Smooth muscle cell (in vitro differentiated cells): Measurements from ENCODE around the gene OSBPL5. TPM values are rescaled to one million over a fixed set of nuclear protein-coding genes. Genes with fewer than 3 reads are reported as not detected.

Experiments
- DNase-seq: peaks from one replicate; lab custom pipeline; 2025; ENCODE audit not compliant: unreplicated experiment; lab: John Stamatoyannopoulos, UW
- H2AFZ ChIP-seq: fragments of 200-600 bp; sonication (generic); 2 replicates; pipeline ENCODE4 v1.6.0; 2016; ENCODE audit warnings: antibody characterized with exemption, low read depth, mild to moderate bottlenecking
- H3F3A ChIP-seq: fragments of 200-600 bp; sonication (generic); 2 replicates; pipeline ENCODE4 v1.6.0; 2017; ENCODE audit warnings: antibody characterized with exemption, low read depth
- H3K27ac ChIP-seq: fragments of 200-600 bp; sonication (generic); 2 replicates; pipeline ENCODE4 v1.5.1; 2016; ENCODE audit warnings: low read depth, mild to moderate bottlenecking
- H3K27me3 ChIP-seq: fragments of 200-600 bp; sonication (generic); 2 replicates; pipeline ENCODE4 v1.6.1; 2016; ENCODE audit warnings: low read depth, mild to moderate bottlenecking
- H3K36me3 ChIP-seq: fragments of 200-600 bp; sonication (generic); 2 replicates; pipeline ENCODE4 v1.5.1; 2016; ENCODE audit warnings: low read depth
- H3K4me1 ChIP-seq: fragments of 200-600 bp; sonication (generic); 2 replicates; pipeline ENCODE4 v1.5.1; 2016; ENCODE audit warnings: low read depth
- H3K4me2 ChIP-seq: fragments of 200-600 bp; sonication (generic); 2 replicates; pipeline ENCODE4 v1.6.0; 2016; ENCODE audit warnings: mild to moderate bottlenecking
- H3K4me3 ChIP-seq: fragments of 200-600 bp; sonication (generic); 2 replicates; pipeline ENCODE4 v1.5.1; 2016; ENCODE audit warnings: mild to moderate bottlenecking
- H3K79me2 ChIP-seq: fragments of 200-600 bp; sonication (generic); 2 replicates; pipeline ENCODE4 v1.6.0; 2016; ENCODE audit warnings: low read depth, mild to moderate bottlenecking
- H3K9ac ChIP-seq: fragments of 200-600 bp; sonication (generic); 2 replicates; pipeline ENCODE4 v1.6.0; 2016; ENCODE audit warnings: low read depth
- H3K9me3 ChIP-seq: fragments of 200-600 bp; sonication (generic); replicated peaks from 2 replicates; pipeline ENCODE4 v1.5.1; 2016; ENCODE audit warnings: low read depth
- H4K20me1 ChIP-seq: fragments of 200-600 bp; sonication (generic); 2 replicates; pipeline ENCODE4 v1.6.0; 2016; ENCODE audit warnings: low read depth
- CTCF ChIP-seq: fragments of 200-600 bp; sonication (generic); IDR thresholded peaks from 2 replicates; pipeline ENCODE4 v1.5.1; 2017; ENCODE audit warnings: borderline replicate concordance, mild to moderate bottlenecking, antibody characterized with exemption; ENCODE audit not compliant: insufficient read depth, poor library complexity, severe bottlenecking
- WGBS: methylation state at CpG from one replicate; pipeline ENCODE4 v1.1.7; 2016; ENCODE audit warnings: low lambda C conversion rate; 5-methylcytosine and 5-hydroxymethylcytosine counted together
- polyA plus RNA-seq: library from polyadenylated mRNA; unstranded; fragments of >200 nt; fragmentation: Nextera tagmentation; extraction: Ambion mirVana; gene quantifications from 2 replicates; pipeline ENCODE4 v1.2.1, GENCODE V29; 2016
- total RNA-seq: library from RNA; depleted of rRNA; stranded (reverse); fragments of >200 nt; gene quantifications from 2 replicates; pipeline ENCODE4 v1.2.3, GENCODE V29; 2014

Gene OSBPL5
- total and polyA plus RNA-seq, 2 experiments from 2014 or later = 27.3 to 43.4 TPM

- no peaks in the 10 kb centered on the region for H3K36me3 ChIP-seq
- H3K9ac ChIP-seq = no peak overlapping the region
- no peak overlapping the region for H2AFZ ChIP-seq
- no peaks in the 10 kb centered on the region for H3K9me3 ChIP-seq
- H4K20me1 ChIP-seq = no peaks in the 10 kb centered on the region
- WGBS = 94% methylated on average over 8 of the region's 9 CpGs
- H3F3A ChIP-seq = no peaks in the 10 kb centered on the region
- H3K4me2 ChIP-seq = no peak overlapping the region
- H3K27ac ChIP-seq = no peak overlapping the region
- no peaks in the 10 kb centered on the region for H3K27me3 ChIP-seq
- no peak overlapping the region for H3K4me3 ChIP-seq
- TF ChIP-seq CTCF = no peak
- no peaks in the 10 kb centered on the region for H3K4me1 ChIP-seq
- no peaks in the 10 kb centered on the region for H3K79me2 ChIP-seq
- no peak for DNase-seq
These were observed 78.4 kb downstream of the OSBPL5 start for GRCh38 chr11:3086671-3087150.

GRCh38 chr11:3086114-3086513 is 79.0 kb downstream of the OSBPL5 start:
- H3K4me1 ChIP-seq = no peaks in the 10 kb centered on the region
- H4K20me1 ChIP-seq = no peaks in the 10 kb centered on the region
- H3K4me3 ChIP-seq = no peak overlapping the region
- no peaks in the 10 kb centered on the region for H3F3A ChIP-seq
- no peaks in the 10 kb centered on the region for H3K9me3 ChIP-seq
- no peak for DNase-seq
- 95% methylated on average over 8 of the region's 8 CpGs for WGBS
- H3K27me3 ChIP-seq = no peaks in the 10 kb centered on the region
- H3K36me3 ChIP-seq = no peaks in the 10 kb centered on the region
- H2AFZ ChIP-seq = no peak overlapping the region
- H3K27ac ChIP-seq = no peak overlapping the region
- no peak overlapping the region for H3K9ac ChIP-seq
- no peaks in the 10 kb centered on the region for H3K79me2 ChIP-seq
- H3K4me2 ChIP-seq = no peak overlapping the region
- TF ChIP-seq CTCF = no peak

GRCh38 chr11:3085052-3085451 is 80.1 kb downstream of the OSBPL5 start:
- no peaks in the 10 kb centered on the region for H3K9me3 ChIP-seq
- no peak overlapping the region for H2AFZ ChIP-seq
- H3K79me2 ChIP-seq = no peaks in the 10 kb centered on the region
- H3K4me3 ChIP-seq = no peak overlapping the region
- H4K20me1 ChIP-seq = no peaks in the 10 kb centered on the region
- no peak for TF ChIP-seq CTCF
- no peaks in the 10 kb centered on the region for H3K27me3 ChIP-seq
- no peak overlapping the region for H3K9ac ChIP-seq
- H3K36me3 ChIP-seq = no peaks in the 10 kb centered on the region
- H3K27ac ChIP-seq = no peak overlapping the region
- no peaks in the 10 kb centered on the region for H3K4me1 ChIP-seq
- no peak overlapping the region for H3K4me2 ChIP-seq
- 82% methylated on average over 5 of the region's 5 CpGs for WGBS
- no peak for DNase-seq
- H3F3A ChIP-seq = no peaks in the 10 kb centered on the region

- 88% methylated on average over 8 of the region's 8 CpGs for WGBS
- Histone ChIP-seq H3K27ac (no peak overlapping the region), H3K9me3 (no peaks in the 10 kb centered on the region), H3K4me2 (no peak overlapping the region), H3K4me3 (no peak overlapping the region), H3F3A (no peaks in the 10 kb centered on the region), H4K20me1 (no peaks in the 10 kb centered on the region), H3K9ac (no peak overlapping the region), H2AFZ (no peak overlapping the region), H3K27me3 (no peaks in the 10 kb centered on the region), H3K4me1 (no peaks in the 10 kb centered on the region), H3K36me3 (no peaks in the 10 kb centered on the region), H3K79me2 (no peaks in the 10 kb centered on the region)
- TF ChIP-seq CTCF = no peak
- DNase-seq = no peak
These were observed 81.8 kb downstream of the OSBPL5 start for GRCh38 chr11:3083321-3083720.
